ENCODE data around the gene RNF123. TPM values are rescaled to one million over a fixed set of nuclear protein-coding genes. Genes with fewer than 3 reads are reported as not detected.

Gene RNF123
- total RNA-seq, 4 donors from 2014 or later = 34.6 to 99.5 (median 52.1) TPM

DNA sequence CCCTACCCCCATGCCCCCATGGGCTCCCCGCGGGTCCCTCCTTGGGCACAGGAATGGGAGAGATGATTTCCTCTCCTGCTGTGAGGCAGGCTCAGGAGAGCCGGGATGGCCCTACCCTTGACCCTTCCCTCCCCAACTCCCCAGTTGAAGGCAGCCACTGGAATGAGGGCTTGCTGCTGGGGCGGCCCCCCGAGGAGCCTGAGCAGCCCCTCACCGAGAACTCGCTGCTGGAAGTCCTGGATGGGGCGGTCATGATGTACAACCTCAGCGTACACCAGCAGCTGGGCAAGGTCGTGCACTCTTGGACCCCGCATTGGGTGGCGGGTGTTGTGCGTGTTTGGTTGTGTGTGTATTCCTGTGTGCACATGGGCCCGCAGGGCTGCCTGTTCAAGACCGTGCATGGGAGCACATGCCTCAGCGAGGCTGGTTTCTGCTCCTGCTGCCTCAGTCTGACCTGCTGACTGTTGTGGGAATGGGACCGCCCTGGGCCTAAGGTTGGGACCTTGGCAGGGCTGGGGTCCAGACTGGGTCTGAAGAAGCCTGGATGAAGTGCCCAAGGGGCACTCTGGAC lies 16.1 kb downstream of the RNF123 start:
- H3K27ac ChIP-seq = no peak overlapping the region
- no peaks in the 10 kb centered on the region for H3K4me1 ChIP-seq
- in situ Hi-C loops (cut with MboI; ENCODE audit: low pct_ligation_motif_present in 1 of 4, low pct_unique_long_range_greater_than_20kb in 1 of 4, low sequenced_read_pairs in 3 of 4) = loop anchor here in 1 of 4 donors (10.0 kb wide), 1 partner anchor 139 kb away; no protein-coding TSS in a partner anchor
- H3K36me3 ChIP-seq = no peaks in the 10 kb centered on the region
- DNase-seq = no peak
- intact Hi-C loops (cut with DNase I; ENCODE audit: low total_unique reads) = loop anchor here (10.0 kb wide), 2 partner anchors 139 to 199 kb away; partner anchors contain the start of gene MST1R
- no peaks in the 10 kb centered on the region for H3K27me3 ChIP-seq
- WGBS, 2 donors (ENCODE audit: low coverage in 1 of 2) = 93% methylated on average over 10 of the region's 17 CpGs; no CpG with 5 or more reads in 1 of the 2 donors
- TF ChIP-seq POLR2AphosphoS5 (IDR thresholded peaks at IDR 0.05) (no peak), EP300 (IDR thresholded peaks at IDR 0.05; ENCODE audit: low read depth) (no peak), POLR2A (IDR thresholded peaks at IDR 0.05) (no peak)
- TF ChIP-seq, protein P1, sequence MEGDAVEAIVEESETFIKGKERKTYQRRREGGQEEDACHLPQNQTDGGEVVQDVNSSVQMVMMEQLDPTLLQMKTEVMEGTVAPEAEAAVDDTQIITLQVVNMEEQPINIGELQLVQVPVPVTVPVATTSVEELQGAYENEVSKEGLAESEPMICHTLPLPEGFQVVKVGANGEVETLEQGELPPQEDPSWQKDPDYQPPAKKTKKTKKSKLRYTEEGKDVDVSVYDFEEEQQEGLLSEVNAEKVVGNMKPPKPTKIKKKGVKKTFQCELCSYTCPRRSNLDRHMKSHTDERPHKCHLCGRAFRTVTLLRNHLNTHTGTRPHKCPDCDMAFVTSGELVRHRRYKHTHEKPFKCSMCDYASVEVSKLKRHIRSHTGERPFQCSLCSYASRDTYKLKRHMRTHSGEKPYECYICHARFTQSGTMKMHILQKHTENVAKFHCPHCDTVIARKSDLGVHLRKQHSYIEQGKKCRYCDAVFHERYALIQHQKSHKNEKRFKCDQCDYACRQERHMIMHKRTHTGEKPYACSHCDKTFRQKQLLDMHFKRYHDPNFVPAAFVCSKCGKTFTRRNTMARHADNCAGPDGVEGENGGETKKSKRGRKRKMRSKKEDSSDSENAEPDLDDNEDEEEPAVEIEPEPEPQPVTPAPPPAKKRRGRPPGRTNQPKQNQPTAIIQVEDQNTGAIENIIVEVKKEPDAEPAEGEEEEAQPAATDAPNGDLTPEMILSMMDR (IDR thresholded peaks at IDR 0.05) = no peak
- H3K4me3 ChIP-seq = no peak overlapping the region
- H3K9me3 ChIP-seq = no peaks in the 10 kb centered on the region

DNA sequence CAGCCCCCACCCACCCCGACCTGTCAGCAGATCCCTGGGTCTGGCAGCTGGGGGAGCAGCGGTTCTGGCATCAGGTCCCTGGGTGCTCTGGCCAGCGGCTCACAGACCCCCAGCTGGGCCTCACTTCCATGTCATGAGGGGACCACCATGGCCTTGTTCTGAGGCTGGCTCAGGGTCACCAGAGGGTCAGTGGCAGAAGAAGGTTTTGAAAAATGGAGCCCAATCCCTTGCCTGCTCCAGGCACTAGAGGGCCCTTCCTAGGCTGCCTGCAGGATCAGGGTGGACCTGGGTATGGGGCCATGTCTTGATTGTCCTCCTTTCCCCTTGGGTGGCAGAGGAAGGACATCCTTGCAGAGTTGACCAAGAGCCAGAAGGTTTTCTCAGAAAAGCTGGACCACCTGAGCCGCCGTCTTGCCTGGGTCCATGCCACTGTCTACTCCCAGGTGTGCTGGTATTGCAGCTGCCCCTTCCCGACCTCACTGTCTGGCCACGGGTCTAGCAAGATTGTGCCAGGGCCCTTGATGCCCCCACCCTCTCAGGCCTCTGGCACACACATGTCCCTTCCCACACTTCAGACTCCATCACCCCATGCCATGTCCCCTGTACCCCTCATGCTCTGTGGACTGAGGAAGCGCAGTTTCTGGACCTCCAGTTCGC lies 17.2 kb downstream of the RNF123 start:
- Histone ChIP-seq H3K36me3 (no peaks in the 10 kb centered on the region), H3K27me3 (no peaks in the 10 kb centered on the region), H3K4me3 (no peak overlapping the region), H3K27ac (no peak overlapping the region), H3K4me1 (no peaks in the 10 kb centered on the region), H3K9me3 (no peaks in the 10 kb centered on the region)
- DNase-seq = no peak
- in situ Hi-C loops (cut with MboI; ENCODE audit: low pct_ligation_motif_present in 1 of 4, low pct_unique_long_range_greater_than_20kb in 1 of 4, low sequenced_read_pairs in 3 of 4) = loop anchor here in 1 of 4 donors (10.0 kb wide), 1 partner anchor 138 kb away; no protein-coding TSS in a partner anchor
- intact Hi-C loops (cut with DNase I; ENCODE audit: low total_unique reads) = loop anchor here (10.0 kb wide), 2 partner anchors 138 to 198 kb away; partner anchors contain the start of gene MST1R
- no peak for TF ChIP-seq POLR2A (IDR thresholded peaks at IDR 0.05)
- TF ChIP-seq EP300 (IDR thresholded peaks at IDR 0.05; ENCODE audit: low read depth) = no peak
- TF ChIP-seq, protein P1 (IDR thresholded peaks at IDR 0.05) = no peak
- TF ChIP-seq POLR2AphosphoS5 (IDR thresholded peaks at IDR 0.05) = no peak
- 93% methylated on average over 8 of the region's 9 CpGs; no CpG with 5 or more reads in 1 of the 2 donors for WGBS, 2 donors (ENCODE audit: low coverage in 1 of 2)

DNA sequence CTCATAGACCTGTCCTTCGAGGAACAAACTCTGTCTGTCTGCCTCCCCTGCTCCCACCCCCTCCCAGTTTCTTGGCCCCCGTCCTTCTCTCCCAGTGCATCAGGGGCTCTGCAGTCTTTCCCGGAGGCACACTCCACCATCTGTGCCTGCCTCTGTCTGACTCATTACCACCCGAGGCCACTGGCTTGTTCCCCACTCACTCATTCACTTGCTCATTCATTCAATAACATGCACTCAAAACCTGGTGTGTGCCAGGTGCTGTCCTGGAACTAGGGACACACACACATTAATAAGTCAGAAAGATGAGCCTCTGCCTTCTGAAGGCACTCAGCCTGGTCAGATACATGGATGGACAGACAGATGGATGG lies 17.7 kb downstream of the RNF123 start:
- WGBS, 2 donors (ENCODE audit: low coverage in 1 of 2) = 76 to 85% methylated on average over 2 to 4 of the region's 4 CpGs
- H3K9me3 ChIP-seq = no peaks in the 10 kb centered on the region
- intact Hi-C loops (cut with DNase I; ENCODE audit: low total_unique reads) (loop anchor here (10.0 kb wide), 2 partner anchors 138 to 198 kb away; partner anchors contain the start of gene MST1R), in situ Hi-C loops (cut with MboI; ENCODE audit: low pct_ligation_motif_present in 1 of 4, low pct_unique_long_range_greater_than_20kb in 1 of 4, low sequenced_read_pairs in 3 of 4) (loop anchor here in 1 of 4 donors (10.0 kb wide), 1 partner anchor 138 kb away; no protein-coding TSS in a partner anchor)
- no peak overlapping the region for H3K27ac ChIP-seq
- H3K36me3 ChIP-seq = no peaks in the 10 kb centered on the region
- H3K4me3 ChIP-seq = no peak overlapping the region
- H3K27me3 ChIP-seq = no peaks in the 10 kb centered on the region
- DNase-seq = no peak
- H3K4me1 ChIP-seq = no peaks in the 10 kb centered on the region
- TF ChIP-seq POLR2AphosphoS5 (IDR thresholded peaks at IDR 0.05) (no peak), POLR2A (IDR thresholded peaks at IDR 0.05) (no peak), EP300 (IDR thresholded peaks at IDR 0.05; ENCODE audit: low read depth) (no peak)
- TF ChIP-seq, protein P1 (IDR thresholded peaks at IDR 0.05) = no peak

DNA sequence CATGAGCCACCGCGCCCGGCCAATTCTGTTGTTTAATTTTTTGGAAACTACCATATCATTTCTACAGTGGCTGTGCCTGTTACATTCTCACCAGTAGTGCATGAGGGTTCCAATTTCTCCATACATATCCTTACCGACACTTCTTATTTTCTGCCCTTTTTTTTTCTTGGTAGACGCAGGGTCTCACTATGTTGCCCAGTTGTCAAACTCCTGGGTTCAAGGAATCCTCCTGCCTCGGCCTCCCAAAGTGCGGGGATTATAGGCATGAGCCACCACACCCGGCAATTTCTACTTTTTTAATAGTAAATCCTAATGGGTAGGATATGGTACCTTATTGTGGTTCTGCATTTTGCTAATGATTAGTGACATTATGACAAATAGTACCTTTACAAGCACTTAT lies 20.5 kb downstream of the RNF123 start:
- Histone ChIP-seq H3K27ac (no peak overlapping the region), H3K36me3 (no peaks in the 10 kb centered on the region), H3K4me3 (no peak overlapping the region), H3K4me1 (no peaks in the 10 kb centered on the region), H3K27me3 (no peaks in the 10 kb centered on the region), H3K9me3 (no peaks in the 10 kb centered on the region)
- no peak for TF ChIP-seq POLR2AphosphoS5 (IDR thresholded peaks at IDR 0.05)
- no peak for TF ChIP-seq POLR2A (IDR thresholded peaks at IDR 0.05)
- TF ChIP-seq, protein P1 (IDR thresholded peaks at IDR 0.05) = no peak
- DNase-seq = no peak
- WGBS, 2 donors (ENCODE audit: low coverage in 1 of 2) = 96 to 97% methylated on average over 6 to 8 of the region's 8 CpGs
- intact Hi-C loops (cut with DNase I; ENCODE audit: low total_unique reads) (loop anchor here (10.0 kb wide), 2 partner anchors 135 to 195 kb away; partner anchors contain the start of gene MST1R), in situ Hi-C loops (cut with MboI; ENCODE audit: low pct_ligation_motif_present in 1 of 4, low pct_unique_long_range_greater_than_20kb in 1 of 4, low sequenced_read_pairs in 3 of 4) (loop anchor here in 1 of 4 donors (10.0 kb wide), 1 partner anchor 135 kb away; no protein-coding TSS in a partner anchor)

Data from transverse colon (tissue), 4 donors.